RWPE1 (cell line): ENCODE results near the gene USP22.

ENCODE experiments used
- CTCF ChIA-PET: fragments of 350-600 bp; sonication (Branson Sonifier 250); formaldehyde crosslinking; extraction: SDS; loops from one replicate; lab custom pipeline; 2021; lab: Yijun Ruan, JAX
- POLR2A ChIA-PET: fragments of 400-600 bp; formaldehyde crosslinking; extraction: SDS; loops from one replicate; lab custom pipeline; 2020; ENCODE audit warnings: antibody characterized with exemption; ENCODE audit not compliant: low non-redundant PET; lab: Yijun Ruan, JAX
- DNase-seq: peaks from one replicate; pipeline ENCODE4 v3.0.0; 2012; ENCODE audit warnings: low spot score
- H3K27ac ChIP-seq: fragments of 450-650 bp; 2 replicates; pipeline ENCODE4 v1.5.1; 2017
- TF ChIP-seq, protein P1 (sequence below): fragments of 450-650 bp; conservative IDR thresholded peaks from 2 replicates; pipeline ENCODE4 v1.5.1; 2017; ENCODE audit warnings: low read depth, mild to moderate bottlenecking

USP22 gene

DNA sequence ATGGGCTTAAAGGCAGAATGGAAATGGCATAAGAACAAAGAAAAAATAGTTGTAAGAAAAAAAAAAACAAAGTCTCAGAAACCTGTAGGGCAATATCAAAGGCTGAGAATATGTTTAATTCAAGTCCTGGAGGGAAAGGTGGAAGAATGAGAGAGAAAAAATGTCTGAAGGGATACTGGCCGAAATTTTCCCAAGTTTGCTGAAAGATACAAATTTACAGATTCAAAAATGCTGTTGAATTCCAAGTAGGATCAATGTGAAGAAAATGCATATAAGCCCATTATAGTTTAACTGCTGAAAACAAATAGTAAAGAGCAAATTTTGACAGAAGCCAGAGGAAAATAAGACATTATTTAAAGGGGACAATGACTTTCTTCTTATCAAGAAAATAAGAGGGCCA, 6.6 kb upstream of the USP22 start:
- TF ChIP-seq, protein P1, sequence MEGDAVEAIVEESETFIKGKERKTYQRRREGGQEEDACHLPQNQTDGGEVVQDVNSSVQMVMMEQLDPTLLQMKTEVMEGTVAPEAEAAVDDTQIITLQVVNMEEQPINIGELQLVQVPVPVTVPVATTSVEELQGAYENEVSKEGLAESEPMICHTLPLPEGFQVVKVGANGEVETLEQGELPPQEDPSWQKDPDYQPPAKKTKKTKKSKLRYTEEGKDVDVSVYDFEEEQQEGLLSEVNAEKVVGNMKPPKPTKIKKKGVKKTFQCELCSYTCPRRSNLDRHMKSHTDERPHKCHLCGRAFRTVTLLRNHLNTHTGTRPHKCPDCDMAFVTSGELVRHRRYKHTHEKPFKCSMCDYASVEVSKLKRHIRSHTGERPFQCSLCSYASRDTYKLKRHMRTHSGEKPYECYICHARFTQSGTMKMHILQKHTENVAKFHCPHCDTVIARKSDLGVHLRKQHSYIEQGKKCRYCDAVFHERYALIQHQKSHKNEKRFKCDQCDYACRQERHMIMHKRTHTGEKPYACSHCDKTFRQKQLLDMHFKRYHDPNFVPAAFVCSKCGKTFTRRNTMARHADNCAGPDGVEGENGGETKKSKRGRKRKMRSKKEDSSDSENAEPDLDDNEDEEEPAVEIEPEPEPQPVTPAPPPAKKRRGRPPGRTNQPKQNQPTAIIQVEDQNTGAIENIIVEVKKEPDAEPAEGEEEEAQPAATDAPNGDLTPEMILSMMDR: no peak
- ChIA-PET POLR2A (no interaction called here), CTCF (no interaction called here)
- H3K27ac ChIP-seq: no peak overlapping the region
- no peak for DNase-seq

DNA sequence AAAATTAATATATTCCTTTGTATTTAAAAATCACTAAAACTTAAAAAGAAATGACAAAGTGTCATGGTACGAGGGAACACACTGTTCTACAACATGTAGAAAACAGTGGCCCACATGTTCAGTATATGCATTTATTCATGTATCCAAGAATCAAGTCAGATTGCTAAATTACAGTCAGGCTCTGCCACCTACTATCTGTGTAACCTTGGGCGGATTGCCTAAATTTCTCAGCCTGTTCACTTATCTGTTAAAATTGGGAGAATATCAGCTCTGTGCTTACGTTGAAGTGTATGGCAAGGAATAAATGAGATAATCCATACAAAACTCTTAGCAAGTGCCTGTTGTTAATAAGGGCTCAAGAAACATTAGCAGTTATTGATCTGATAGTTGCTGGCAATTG, 3.4 kb upstream of the USP22 start:
- no peak overlapping the region for H3K27ac ChIP-seq
- CTCF ChIA-PET: no interaction called here
- TF ChIP-seq, protein P1: no peak
- DNase-seq: no peak
- POLR2A ChIA-PET: no interaction called here

DNA sequence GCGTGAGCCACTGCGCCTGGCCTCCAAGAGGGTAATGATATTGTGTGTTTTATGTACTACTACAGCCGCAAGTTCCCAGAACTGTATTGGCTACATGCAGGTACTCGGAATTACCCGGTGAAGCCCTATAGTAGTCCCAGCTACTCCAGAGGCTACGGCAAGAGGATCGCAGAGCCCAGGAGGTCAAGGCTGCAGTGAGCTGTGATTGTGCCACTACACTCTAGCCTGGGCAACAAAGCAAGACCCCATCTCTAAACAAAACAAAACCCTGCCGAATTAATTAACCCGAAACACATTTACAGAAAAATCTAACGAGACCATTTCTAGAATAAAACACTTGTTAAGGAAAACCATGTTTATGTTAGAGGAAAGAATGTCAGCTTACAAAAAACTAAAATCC, 2.2 kb upstream of the USP22 start:
- ChIA-PET POLR2A (no interaction called here), CTCF (interaction anchor here (0.6 kb wide), 1 partner anchor 399 kb away, joined by 3 read pairs; no protein-coding TSS in a partner anchor)
- DNase-seq: no peak
- TF ChIP-seq, protein P1: no peak
- no peak overlapping the region for H3K27ac ChIP-seq

DNA sequence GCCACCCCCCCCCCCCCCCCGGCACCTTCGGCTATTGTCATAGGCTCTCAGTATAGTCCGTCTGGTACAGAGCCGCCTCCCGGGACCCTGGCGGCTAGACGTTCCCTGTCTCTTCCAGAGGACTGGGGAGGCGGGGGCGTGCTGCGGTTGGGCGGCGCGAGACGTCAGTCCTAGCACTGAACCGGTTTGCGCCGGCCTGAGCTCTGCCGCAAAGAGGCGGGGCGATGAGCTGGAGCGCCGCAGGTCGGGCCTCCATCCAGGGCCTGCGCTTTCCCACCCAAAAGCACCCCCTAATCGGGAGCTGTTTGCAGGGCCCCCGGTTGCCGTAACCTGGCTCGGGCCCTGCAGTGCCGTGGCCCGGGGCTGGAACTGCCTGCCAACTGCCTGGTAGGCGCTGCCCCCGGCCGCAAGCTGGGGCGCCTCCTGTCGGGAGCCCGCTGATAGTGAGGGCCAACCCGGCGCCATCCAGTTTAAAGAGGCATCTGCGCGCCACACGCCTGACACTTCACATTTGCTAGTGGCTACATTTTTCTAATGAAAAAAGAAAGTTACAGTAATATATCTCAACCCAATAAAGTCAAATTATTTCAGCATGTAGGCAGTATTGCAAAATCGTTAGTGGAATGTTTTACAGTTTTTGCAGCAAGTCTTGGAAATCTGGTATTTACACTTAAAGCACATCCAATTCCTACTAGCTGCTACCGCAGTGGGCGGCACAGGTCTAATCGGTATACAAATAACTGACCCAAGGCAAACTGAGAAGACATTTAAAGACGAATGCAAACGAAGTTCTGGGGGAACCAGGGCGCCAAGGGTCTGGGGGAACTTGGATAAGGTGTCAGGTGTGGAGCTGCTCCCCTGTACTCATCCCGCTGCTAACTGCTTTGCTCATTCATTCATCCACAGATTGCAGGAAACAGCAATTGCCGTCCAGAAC, 753 bp upstream of the USP22 start:
- CTCF ChIA-PET: interaction anchor here (0.6 to 1.4 kb wide), 8 partner anchors 9 to 297 kb away, joined by 3 to 4 read pairs (median 3); no protein-coding TSS in a partner anchor
- POLR2A ChIA-PET: interaction anchor here (0.6 to 1.1 kb wide), 2 partner anchors 55 to 193 kb away, joined by 3 to 10 read pairs; no protein-coding TSS in a partner anchor
- peak overlapping the region; percentile 97 for H3K27ac ChIP-seq
- TF ChIP-seq, protein P1: peak; percentile 89
- DNase-seq: peak; percentile 35

DNA sequence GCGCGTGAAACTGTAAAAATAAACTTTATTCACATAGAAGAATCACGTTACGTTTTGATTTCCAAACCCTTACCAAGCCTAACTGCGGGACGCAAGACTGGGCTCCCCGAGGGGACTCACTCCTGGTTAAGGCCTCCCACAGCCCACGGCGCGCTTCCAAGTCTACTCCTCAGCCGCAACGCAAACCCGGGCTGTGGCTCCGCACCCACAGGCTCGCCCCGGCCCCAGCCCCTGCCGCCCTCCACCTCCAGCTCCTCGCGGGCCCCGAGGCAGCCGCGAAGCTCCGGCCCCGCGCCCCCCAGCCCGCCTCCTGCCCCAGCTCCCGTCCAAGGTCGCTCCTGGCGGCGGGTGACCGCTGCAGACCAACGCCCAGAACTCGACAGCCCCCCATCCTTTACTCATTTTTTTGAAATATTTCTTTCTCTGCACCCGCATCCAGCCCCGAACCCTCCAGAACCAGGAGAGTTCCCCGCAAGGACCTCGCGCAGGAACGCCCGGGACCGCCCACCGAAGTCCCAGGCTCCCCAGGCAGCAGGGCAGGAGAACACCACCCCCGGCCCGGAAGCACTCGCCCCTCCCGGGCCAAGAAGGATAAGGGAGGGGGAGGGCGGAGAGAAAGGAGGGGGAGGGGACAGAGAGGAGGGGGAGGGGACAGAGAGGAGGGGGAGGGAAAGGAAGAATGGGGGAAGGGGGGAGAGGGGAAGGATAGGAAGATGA, 912 bp downstream of the USP22 start:
- TF ChIP-seq, protein P1: no peak
- ChIA-PET CTCF (no interaction called here), POLR2A (no interaction called here)
- peak; percentile 75 for DNase-seq
- H3K27ac ChIP-seq: peak overlapping the region; percentile 97

DNA sequence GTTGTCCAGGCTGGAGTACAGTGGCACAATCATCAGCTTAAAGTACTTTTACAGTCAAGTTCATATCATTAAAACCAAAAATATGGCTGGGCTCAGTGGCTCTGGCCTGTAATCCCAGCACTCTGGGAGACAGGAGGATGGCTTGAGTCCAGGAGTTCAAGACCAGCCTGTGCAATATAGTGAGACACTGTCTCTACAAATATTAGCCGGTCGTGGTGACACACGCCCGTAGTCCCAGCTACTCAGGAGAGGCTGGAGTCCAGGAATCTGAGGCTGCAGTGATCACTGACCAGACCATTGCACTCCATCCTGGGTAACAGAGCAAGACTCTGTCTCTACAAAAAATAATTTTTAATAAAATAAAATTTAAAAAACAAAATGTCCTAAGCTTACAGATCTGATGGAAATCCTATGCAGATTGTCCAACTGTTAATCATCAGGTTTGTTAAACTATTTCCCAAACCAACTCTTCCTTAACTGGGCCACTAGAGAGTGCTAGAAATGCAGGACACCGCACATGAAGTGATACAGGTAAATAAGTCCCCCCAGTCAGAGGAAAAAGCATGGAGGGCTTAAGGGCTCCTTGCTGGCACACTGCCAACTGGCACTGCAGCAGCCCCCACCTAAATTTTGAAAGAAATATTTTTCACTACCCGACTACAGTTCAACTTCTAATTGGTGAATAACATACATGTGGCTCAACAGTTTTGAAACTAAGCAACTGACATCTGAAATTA, 2.8 kb downstream of the USP22 start:
- ChIA-PET POLR2A (interaction anchor here (0.6 kb wide), 1 partner anchor 60 kb away, joined by 7 read pairs; no protein-coding TSS in a partner anchor), CTCF (interaction anchor here (0.6 to 1.3 kb wide), 2 partner anchors 55 to 59 kb away, joined by 3 to 5 read pairs; no protein-coding TSS in a partner anchor)
- TF ChIP-seq, protein P1: peak; percentile 64
- DNase-seq: peak; percentile 59
- H3K27ac ChIP-seq: peak overlapping the region; percentile 22; the same call in 1 of the 2 replicates
